DMS153 (cell line): Measurements from ENCODE around the gene GABARAPL1.
"Not testable (repeated sequence)": the region's sequence is repeated elsewhere in the genome, so short reads cannot be mapped to it uniquely, and the experiment has no call there.

Source experiments
- DNase-seq: peaks from one replicate; lab custom pipeline; 2025; lab: John Stamatoyannopoulos, UW

GABARAPL1 gene

DNA sequence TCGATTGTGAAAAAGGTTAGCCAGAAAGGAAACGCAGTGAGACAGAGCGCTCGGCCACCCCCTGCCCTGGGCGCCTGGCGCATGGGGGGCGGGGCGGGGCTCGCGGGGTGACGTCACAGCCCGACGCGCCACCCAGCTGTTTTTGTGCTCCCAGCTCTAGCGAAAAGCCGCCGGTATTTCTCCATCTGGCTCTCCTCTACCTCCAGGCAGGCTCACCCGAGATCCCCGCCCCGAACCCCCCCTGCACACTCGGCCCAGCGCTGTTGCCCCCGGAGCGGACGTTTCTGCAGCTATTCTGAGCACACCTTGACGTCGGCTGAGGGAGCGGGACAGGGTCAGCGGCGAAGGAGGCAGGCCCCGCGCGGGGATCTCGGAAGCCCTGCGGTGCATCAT lies at the start of gene GABARAPL1:
Gene GABARAPL1 (plus strand): TSS at position 139 of the 393 bp plus-strand sequence. CDS start 253 bp downstream, at position 392.
- peak; percentile 76 for DNase-seq

DNA sequence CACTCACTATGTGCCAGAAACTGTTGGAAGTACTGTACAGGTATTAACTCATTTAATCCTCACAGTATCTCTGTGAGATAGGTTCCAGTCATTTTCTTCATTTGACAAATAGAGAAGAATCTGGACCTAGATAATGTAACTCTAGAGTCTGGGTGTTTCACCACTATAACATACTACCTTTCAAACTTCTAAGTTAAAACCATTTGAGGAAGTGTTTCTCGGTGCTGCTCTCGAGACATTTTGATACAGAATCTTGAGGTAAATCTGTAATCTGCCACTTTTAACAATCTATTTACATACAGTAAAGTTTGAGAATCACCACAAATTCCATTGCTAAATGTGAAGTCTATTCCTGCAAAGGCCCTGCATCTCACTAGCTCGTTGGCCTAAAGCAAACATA lies 49.6 kb upstream of the GABARAPL1 start:
- DNase-seq, result no peak

- no peak for DNase-seq
Measured at GRCh38 chr12:10165421-10165820, 47.3 kb upstream of the GABARAPL1 start.

GRCh38 chr12:10167599-10167998 lies 45.1 kb upstream of the GABARAPL1 start:
- DNase-seq, result no peak

DNA sequence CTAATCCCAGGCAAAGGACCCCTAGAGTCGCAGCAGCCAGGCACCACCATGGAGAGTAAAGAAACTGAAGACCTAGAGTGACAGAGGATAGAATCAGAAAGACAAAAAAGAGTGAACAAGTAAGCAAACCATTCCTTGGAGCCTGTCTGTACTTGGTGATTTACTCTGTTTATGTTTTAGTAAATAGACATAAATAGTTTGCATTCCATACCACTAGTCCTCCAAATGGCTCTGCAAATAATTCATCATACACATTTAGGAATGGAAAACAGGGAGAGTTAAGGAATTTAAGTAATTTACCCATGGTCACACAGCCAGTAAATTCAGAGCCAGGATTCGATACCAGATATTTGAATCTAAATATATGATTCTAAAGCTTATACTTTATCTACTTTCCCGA lies 43.6 kb upstream of the GABARAPL1 start:
- DNase-seq, result no peak

DNA sequence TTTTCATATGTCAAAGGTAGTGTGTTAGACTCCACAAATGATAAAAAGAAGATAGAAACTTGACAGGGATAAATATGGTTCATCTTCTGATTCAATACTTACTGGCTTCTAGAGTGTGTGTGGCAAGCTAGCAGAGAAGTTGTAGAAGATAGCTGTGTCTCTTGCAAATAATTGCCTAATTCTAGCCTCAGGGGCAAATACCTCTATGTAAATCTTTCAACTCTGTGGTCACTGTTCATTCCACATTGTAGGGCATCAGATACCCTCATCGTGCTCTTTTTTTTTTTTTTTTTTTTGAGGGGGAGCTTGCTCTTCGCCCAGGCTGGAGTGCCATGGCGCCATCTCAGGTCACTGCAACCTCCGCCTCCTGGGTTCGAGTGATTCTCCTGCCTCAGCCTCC lies 42.5 kb upstream of the GABARAPL1 start:
- DNase-seq, result no peak

GRCh38 chr12:10171973-10172728 lies 40.5 kb upstream of the GABARAPL1 start, which contains the start of gene OLR1:
OLR1 (minus strand) TSS chr12:10172132; CDS start chr12:10172077, 55 bp downstream.
- no peak for DNase-seq

GRCh38 chr12:10174986-10175614 lies 37.6 kb upstream of the GABARAPL1 start:
- DNase-seq, result no peak

DNA sequence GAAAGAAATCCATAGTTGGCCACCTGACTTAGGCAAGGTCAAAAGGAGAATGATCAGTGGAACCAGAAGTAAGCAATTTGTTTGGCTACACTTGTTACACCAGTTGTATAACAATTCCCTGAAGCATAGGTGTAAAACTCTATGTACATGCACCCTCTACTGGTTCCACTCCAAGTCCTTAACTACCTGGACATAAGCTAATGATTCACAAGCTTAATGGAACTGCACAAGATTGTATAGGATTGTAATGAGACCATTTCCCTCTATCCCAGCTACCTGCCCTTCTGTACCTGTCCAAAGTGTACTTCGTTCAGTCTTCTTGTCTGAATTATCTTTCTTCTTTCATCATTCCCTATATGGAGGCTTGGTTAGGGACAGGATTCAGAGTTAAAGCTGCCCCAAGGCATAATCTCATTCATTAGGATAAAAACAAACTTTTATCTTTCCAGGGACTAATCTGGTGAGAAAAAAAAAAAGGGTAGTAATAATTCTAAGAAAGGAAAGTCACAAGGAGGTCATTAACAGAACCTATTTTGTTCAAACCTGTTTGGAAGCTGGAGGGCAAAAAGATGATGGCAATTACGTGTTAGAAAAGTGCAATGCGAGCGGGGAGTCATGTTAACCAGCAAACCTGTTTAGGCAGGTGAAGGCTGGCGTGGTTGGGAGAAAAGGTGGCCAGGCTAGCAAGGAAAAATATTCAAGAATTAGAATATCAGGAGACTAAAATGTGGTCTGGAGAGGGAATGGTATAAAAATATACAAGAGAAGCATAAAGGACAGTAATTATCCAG lies 36.6 kb upstream of the GABARAPL1 start:
- DNase-seq, result no peak

GRCh38 chr12:10178821-10179220 lies 33.9 kb upstream of the GABARAPL1 start, which contains the start of gene TMEM52B:
TMEM52B (plus strand) TSS chr12:10179032; CDS start chr12:10179575, 543 bp downstream.
- no peak for DNase-seq

GRCh38 chr12:10179776-10180181 lies 32.9 kb upstream of the GABARAPL1 start:
- no peak for DNase-seq

DNA sequence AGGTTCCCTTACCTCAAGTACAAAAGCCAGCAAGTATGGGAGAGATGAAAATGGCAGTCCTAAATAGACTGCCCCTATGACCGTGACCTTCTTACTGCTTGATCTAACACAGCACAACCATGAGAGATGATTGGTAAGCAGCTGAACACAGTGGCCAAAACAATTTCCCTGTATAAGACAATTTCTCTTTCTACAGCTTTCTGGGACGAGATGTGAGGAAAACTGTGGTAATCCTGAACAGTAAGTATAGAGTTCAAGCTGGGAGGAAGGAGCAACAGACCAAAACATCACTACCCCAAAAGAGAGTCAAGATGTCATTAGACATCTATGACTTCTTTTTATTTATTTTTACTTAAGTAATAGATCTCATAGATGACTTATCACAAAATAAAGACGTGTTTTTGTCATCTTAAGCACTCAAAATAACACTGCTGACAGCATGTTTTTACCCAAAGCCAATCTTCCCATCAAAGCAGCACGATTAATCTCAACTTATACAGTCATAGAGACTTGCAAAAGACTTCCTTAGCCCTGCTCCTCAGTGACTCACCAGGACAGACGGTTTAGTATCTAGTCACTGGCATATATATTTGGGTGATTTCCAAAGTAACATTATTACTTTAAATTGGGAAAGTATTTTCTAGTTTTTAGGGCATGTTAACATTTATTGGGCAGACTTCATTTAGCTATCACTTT lies 30.2 kb upstream of the GABARAPL1 start:
- DNase-seq, result no peak

GRCh38 chr12:10184261-10184843 lies 28.3 kb upstream of the GABARAPL1 start:
- no peak for DNase-seq

GRCh38 chr12:10186299-10186698 lies 26.4 kb upstream of the GABARAPL1 start:
- no peak for DNase-seq

- not testable (repeated sequence) for DNase-seq
Measured at GRCh38 chr12:10186958-10187357, 25.7 kb upstream of the GABARAPL1 start.

- DNase-seq, result no peak
Measured at GRCh38 chr12:10189653-10190052, 23.0 kb upstream of the GABARAPL1 start.

- peak; percentile 10 for DNase-seq
Measured at GRCh38 chr12:10190558-10191388, 21.9 kb upstream of the GABARAPL1 start.

DNA sequence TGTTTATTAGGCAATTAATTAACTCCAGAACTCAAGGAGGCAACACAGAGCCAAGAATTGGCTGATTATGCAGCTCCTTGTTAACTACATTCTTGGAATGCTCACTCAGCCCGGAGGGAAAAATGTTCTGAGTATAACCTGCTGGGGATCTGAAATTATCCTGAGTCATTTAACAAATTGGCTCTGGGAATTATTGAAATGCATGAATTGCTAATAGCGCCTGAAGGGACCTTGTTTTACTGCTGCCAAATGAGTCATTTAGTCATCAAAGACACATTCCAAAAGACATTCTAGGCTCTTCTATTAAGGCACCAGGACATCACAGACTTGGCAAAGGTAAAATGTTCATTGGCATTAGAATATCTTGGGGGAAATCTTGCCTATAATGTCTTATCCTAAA lies 20.8 kb upstream of the GABARAPL1 start:
- no peak for DNase-seq

GRCh38 chr12:10194160-10194670 lies 18.5 kb upstream of the GABARAPL1 start:
- DNase-seq, result no peak

DNA sequence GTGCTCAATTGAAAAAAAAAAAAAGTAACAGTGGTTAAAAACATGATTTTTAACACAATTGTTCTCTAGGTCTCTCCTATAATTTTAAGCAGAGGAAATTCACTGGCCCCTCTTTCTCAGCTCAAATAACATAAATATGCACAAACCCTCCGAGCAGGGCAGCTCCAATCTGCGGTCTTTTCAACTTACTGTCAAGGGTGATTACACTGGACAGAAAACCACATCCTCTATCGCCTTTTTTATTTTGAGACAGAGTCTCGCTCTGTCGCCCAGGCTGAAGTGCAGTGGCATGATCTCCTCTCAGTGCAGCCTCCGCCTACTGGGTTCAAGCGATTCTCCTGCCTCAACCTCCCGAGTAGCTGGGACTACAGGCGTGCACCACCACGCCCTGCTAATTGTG lies 16.5 kb upstream of the GABARAPL1 start:
- DNase-seq, result no peak
